HepG2 (cell line): ENCODE measurements around the gene SYNE3. TPM values are rescaled to one million over a fixed set of nuclear protein-coding genes. Genes with fewer than 3 reads are reported as not detected.

Experiments
- ERF ChIP-seq: IDR thresholded peaks from 2 replicates; pipeline ENCODE4 v1.6.1; 2018; ENCODE audit warnings: missing biosample characterization, missing genetic modification reagents
- FOXP1 ChIP-seq, 2 experiments: fragments of 450-650 bp in 1 of 2; IDR thresholded peaks; 2 replicates each; pipeline ENCODE4 v1.6.1; 2017 to 2018; ENCODE audit warnings: antibody characterized with exemption in 1 of 2
- GATAD1 ChIP-seq: IDR thresholded peaks from 2 replicates; pipeline ENCODE4 v1.6.1; 2016; ENCODE audit warnings: missing genetic modification reagents, missing compliant biosample characterization
- KDM2A ChIP-seq: sonication (generic); formaldehyde crosslinking; IDR thresholded peaks from 2 replicates; pipeline ENCODE4 v1.4.0; 2020; ENCODE audit warnings: low read depth, missing genetic modification reagents, borderline replicate concordance
- MAFF ChIP-seq: IDR thresholded peaks from 2 replicates; pipeline ENCODE4 v1.6.1; 2011; ENCODE audit warnings: low read depth, low read length, improper control_type of control experiment
- MED1 ChIP-seq: sonication (generic); formaldehyde crosslinking; IDR thresholded peaks from 2 replicates; pipeline ENCODE4 v1.4.0; 2020; ENCODE audit warnings: missing genetic modification reagents
- TARDBP ChIP-seq: sonication (generic); formaldehyde crosslinking; IDR thresholded peaks from 2 replicates; pipeline ENCODE4 v1.8.0; 2022; ENCODE audit warnings: mild to moderate bottlenecking, missing genetic modification reagents
- ZKSCAN1 ChIP-seq: fragments of 150-350 bp; IDR thresholded peaks from 2 replicates; pipeline ENCODE4 v1.6.1; 2014; ENCODE audit warnings: low read length
- ZNF264 ChIP-seq: sonication (generic); formaldehyde crosslinking; IDR thresholded peaks from 2 replicates; pipeline ENCODE4 v1.4.0; 2020; ENCODE audit warnings: missing genetic modification reagents
- ZNF598 ChIP-seq: sonication (generic); formaldehyde crosslinking; IDR thresholded peaks from 2 replicates; pipeline ENCODE4 v1.5.1; 2020; ENCODE audit warnings: mild to moderate bottlenecking, missing genetic modification reagents, borderline replicate concordance
- polyA plus RNA-seq, 8 experiments: library from polyadenylated mRNA; depleted of rRNA in 3 of 8; stranded (reverse) in 7 of 8; unstranded in 1 of 8; fragments of >200 nt; fragmentation: Illumina TruSeq in 4 of 8; extraction: Trizol in 4 of 8; gene quantifications; 2 replicates each; pipeline versions ENCODE4 v1.2.1 to v1.2.3, GENCODE V29; 2011 to 2016; ENCODE audit warnings: low read depth in 4 of 8, missing spikeins in 1 of 8, mixed read lengths in 1 of 8; ENCODE audit not compliant: insufficient read depth in 1 of 8
- total RNA-seq, 5 experiments: library from RNA; depleted of rRNA; stranded (reverse); fragments of >200 nt; fragmentation: Illumina TruSeq; extraction: Trizol; gene quantifications; 2 replicates each; pipeline ENCODE4 v1.2.3, GENCODE V29; 2016; ENCODE audit warnings: low read depth in 1 of 5
- TF ChIP-seq, protein P1 (sequence below): sonication (generic); formaldehyde crosslinking; IDR thresholded peaks from 2 replicates; pipeline ENCODE4 v1.5.0; 2020; ENCODE audit warnings: mild to moderate bottlenecking, missing genetic modification reagents
- TF ChIP-seq, protein P2 (sequence below): sonication (generic); formaldehyde crosslinking; IDR thresholded peaks from 2 replicates; pipeline ENCODE4 v1.4.0; 2020; ENCODE audit warnings: missing genetic modification reagents, borderline replicate concordance
- TF ChIP-seq, protein P3 (sequence below): sonication (generic); formaldehyde crosslinking; IDR thresholded peaks from 2 replicates; pipeline ENCODE4 v1.4.0; 2020; ENCODE audit warnings: missing genetic modification reagents, low read depth, mild to moderate bottlenecking, borderline replicate concordance
- TF ChIP-seq, protein P4 (sequence below): sonication (generic); formaldehyde crosslinking; IDR thresholded peaks from 2 replicates; pipeline ENCODE4 v1.4.0; 2020; ENCODE audit warnings: mild to moderate bottlenecking, low read depth, missing genetic modification reagents
- TF ChIP-seq, protein P5 (sequence below): sonication (generic); formaldehyde crosslinking; IDR thresholded peaks from 2 replicates; pipeline ENCODE4 v1.8.1; 2022; ENCODE audit warnings: mild to moderate bottlenecking, missing genetic modification reagents
- TF ChIP-seq, protein P6 (sequence below): sonication (generic); formaldehyde crosslinking; IDR thresholded peaks from 2 replicates; pipeline ENCODE4 v1.5.0; 2020; ENCODE audit warnings: mild to moderate bottlenecking, missing genetic modification reagents, moderate library complexity

SYNE3 gene
- total and polyA plus RNA-seq, 2 of the 13 experiments (the other 11 are each of a cell fraction or from before 2014, with no cell fraction given): 7.8 to 8.0 TPM

DNA sequence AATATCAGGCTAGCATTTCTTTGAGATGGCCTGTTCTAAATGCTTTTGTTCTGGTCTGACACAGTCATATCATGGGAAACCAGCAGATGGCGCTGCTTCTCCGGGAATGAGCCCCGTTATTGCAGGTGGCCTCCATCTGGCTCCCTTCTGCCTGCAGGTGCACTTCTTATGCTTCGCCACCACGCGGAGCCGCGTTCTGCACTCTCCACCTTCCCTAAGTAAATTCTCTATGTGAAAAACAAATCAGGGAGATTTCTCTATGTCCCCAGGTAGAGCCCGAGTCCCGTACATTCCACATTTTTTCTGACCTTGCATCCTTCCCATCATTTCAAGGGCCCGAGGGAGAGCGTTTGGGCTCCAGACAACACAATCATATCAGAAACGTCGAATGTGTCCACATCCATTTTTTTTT, 44.6 kb upstream of the SYNE3 start (continued):
- TF ChIP-seq ZKSCAN1 (0 out of 2 replicates have a peak, but pooled peaks have one; percentile 20), ERF (CRISPR knock-in tag) (0 out of 2 replicates have a peak, but pooled peaks have one; percentile 42), GATAD1 (CRISPR knock-in tag) (0 out of 2 replicates have a peak, but pooled peaks have one; percentile 30), MED1 (0 out of 2 replicates have a peak, but pooled peaks have one; percentile 25), KDM2A (CRISPR knock-in tag) (peak; percentile 65; the same call in 1 of the 2 replicates), ZNF598 (CRISPR knock-in tag) (0 out of 2 replicates have a peak, but pooled peaks have one; percentile 40), ZNF264 (CRISPR knock-in tag) (0 out of 2 replicates have a peak, but pooled peaks have one; percentile 3), MAFF (0 out of 2 replicates have a peak, but pooled peaks have one; percentile 5), FOXP1 (IDR thresholded peaks at IDR 0.05) (no peak), FOXP1 (CRISPR knock-in tag; IDR thresholded peaks at IDR 0.05) (no peak), TARDBP (peak; percentile 59)
- TF ChIP-seq, protein P1, sequence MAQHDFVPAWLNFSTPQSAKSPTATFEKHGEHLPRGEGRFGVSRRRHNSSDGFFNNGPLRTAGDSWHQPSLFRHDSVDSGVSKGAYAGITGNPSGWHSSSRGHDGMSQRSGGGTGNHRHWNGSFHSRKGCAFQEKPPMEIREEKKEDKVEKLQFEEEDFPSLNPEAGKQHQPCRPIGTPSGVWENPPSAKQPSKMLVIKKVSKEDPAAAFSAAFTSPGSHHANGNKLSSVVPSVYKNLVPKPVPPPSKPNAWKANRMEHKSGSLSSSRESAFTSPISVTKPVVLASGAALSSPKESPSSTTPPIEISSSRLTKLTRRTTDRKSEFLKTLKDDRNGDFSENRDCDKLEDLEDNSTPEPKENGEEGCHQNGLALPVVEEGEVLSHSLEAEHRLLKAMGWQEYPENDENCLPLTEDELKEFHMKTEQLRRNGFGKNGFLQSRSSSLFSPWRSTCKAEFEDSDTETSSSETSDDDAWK (CRISPR knock-in tag): no peak
- TF ChIP-seq, protein P2, sequence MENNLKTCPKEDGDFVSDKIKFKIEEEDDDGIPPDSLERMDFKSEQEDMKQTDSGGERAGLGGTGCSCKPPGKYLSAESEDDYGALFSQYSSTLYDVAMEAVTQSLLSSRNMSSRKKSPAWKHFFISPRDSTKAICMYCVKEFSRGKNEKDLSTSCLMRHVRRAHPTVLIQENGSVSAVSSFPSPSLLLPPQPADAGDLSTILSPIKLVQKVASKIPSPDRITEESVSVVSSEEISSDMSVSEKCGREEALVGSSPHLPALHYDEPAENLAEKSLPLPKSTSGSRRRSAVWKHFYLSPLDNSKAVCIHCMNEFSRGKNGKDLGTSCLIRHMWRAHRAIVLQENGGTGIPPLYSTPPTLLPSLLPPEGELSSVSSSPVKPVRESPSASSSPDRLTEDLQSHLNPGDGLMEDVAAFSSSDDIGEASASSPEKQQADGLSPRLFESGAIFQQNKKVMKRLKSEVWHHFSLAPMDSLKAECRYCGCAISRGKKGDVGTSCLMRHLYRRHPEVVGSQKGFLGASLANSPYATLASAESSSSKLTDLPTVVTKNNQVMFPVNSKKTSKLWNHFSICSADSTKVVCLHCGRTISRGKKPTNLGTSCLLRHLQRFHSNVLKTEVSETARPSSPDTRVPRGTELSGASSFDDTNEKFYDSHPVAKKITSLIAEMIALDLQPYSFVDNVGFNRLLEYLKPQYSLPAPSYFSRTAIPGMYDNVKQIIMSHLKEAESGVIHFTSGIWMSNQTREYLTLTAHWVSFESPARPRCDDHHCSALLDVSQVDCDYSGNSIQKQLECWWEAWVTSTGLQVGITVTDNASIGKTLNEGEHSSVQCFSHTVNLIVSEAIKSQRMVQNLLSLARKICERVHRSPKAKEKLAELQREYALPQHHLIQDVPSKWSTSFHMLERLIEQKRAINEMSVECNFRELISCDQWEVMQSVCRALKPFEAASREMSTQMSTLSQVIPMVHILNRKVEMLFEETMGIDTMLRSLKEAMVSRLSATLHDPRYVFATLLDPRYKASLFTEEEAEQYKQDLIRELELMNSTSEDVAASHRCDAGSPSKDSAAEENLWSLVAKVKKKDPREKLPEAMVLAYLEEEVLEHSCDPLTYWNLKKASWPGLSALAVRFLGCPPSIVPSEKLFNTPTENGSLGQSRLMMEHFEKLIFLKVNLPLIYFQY (CRISPR knock-in tag): 0 out of 2 replicates have a peak, but pooled peaks have one; percentile 36
- TF ChIP-seq, protein P3, sequence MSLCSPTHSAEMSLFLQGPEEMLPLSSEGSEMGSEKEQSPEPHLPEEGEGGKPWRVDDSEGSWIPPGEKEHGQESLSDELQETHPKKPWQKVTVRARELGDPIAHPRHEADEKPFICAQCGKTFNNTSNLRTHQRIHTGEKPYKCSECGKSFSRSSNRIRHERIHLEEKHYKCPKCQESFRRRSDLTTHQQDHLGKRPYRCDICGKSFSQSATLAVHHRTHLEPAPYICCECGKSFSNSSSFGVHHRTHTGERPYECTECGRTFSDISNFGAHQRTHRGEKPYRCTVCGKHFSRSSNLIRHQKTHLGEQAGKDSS: peak; percentile 35; the same call in 1 of the 2 replicates
- TF ChIP-seq, protein P4, sequence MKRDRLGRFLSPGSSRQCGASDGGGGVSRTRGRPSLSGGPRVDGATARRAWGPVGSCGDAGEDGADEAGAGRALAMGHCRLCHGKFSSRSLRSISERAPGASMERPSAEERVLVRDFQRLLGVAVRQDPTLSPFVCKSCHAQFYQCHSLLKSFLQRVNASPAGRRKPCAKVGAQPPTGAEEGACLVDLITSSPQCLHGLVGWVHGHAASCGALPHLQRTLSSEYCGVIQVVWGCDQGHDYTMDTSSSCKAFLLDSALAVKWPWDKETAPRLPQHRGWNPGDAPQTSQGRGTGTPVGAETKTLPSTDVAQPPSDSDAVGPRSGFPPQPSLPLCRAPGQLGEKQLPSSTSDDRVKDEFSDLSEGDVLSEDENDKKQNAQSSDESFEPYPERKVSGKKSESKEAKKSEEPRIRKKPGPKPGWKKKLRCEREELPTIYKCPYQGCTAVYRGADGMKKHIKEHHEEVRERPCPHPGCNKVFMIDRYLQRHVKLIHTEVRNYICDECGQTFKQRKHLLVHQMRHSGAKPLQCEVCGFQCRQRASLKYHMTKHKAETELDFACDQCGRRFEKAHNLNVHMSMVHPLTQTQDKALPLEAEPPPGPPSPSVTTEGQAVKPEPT (CRISPR knock-in tag): no peak
- TF ChIP-seq, protein P5, sequence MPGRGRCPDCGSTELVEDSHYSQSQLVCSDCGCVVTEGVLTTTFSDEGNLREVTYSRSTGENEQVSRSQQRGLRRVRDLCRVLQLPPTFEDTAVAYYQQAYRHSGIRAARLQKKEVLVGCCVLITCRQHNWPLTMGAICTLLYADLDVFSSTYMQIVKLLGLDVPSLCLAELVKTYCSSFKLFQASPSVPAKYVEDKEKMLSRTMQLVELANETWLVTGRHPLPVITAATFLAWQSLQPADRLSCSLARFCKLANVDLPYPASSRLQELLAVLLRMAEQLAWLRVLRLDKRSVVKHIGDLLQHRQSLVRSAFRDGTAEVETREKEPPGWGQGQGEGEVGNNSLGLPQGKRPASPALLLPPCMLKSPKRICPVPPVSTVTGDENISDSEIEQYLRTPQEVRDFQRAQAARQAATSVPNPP (CRISPR knock-in tag): 0 out of 2 replicates have a peak, but pooled peaks have one; percentile 31
- TF ChIP-seq, protein P6, sequence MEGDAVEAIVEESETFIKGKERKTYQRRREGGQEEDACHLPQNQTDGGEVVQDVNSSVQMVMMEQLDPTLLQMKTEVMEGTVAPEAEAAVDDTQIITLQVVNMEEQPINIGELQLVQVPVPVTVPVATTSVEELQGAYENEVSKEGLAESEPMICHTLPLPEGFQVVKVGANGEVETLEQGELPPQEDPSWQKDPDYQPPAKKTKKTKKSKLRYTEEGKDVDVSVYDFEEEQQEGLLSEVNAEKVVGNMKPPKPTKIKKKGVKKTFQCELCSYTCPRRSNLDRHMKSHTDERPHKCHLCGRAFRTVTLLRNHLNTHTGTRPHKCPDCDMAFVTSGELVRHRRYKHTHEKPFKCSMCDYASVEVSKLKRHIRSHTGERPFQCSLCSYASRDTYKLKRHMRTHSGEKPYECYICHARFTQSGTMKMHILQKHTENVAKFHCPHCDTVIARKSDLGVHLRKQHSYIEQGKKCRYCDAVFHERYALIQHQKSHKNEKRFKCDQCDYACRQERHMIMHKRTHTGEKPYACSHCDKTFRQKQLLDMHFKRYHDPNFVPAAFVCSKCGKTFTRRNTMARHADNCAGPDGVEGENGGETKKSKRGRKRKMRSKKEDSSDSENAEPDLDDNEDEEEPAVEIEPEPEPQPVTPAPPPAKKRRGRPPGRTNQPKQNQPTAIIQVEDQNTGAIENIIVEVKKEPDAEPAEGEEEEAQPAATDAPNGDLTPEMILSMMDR (CRISPR knock-in tag): peak; percentile 97
